Psoas muscle (tissue), 8 donors: Measurements from ENCODE around the gene PTGDR2. TPM values are rescaled to one million over a fixed set of nuclear protein-coding genes. Genes with fewer than 3 reads are reported as not detected.
A peak's percentile ranks its signal among the peaks of the same experiment; 100 is the strongest.

Experiments
- ATAC-seq, 4 donors: fragments of 200-7000 bp; cut with Tn5 transposase; one replicate each; pipeline ENCODE4 v1.9.1; 2020; ENCODE audit warnings: moderate library complexity in 3 of 4, mild to moderate bottlenecking in 2 of 4
- DNase-seq, 2 donors: peaks; one replicate each; pipeline ENCODE4 v3.0.0-alpha.2; 2020
- H3K27ac ChIP-seq: fragments of 200-600 bp; one replicate; pipeline ENCODE4 v1.8.0; 2022
- H3K27me3 ChIP-seq, 3 donors: fragments of 200-600 bp in 1 of 3; one replicate each; pipeline versions ENCODE4 v1.6.1 to v1.8.0; 2013 to 2022; ENCODE audit warnings: low read length in 2 of 3, mild to moderate bottlenecking in 2 of 3, moderate library complexity in 1 of 3; ENCODE audit not compliant: insufficient read depth in 3 of 3
- H3K36me3 ChIP-seq, 2 donors: fragments of 200-600 bp in 1 of 2; one replicate each; pipeline versions ENCODE4 v1.6.1 to v1.8.0; 2013 to 2022; ENCODE audit warnings: low read depth in 1 of 2, mild to moderate bottlenecking in 1 of 2, moderate library complexity in 1 of 2; ENCODE audit not compliant: insufficient read depth in 1 of 2
- H3K4me1 ChIP-seq: fragments of 200-600 bp; one replicate; pipeline ENCODE4 v1.8.0; 2022
- H3K4me3 ChIP-seq: fragments of 200-600 bp; one replicate; pipeline ENCODE4 v1.8.0; 2022; ENCODE audit warnings: mild to moderate bottlenecking
- H3K9me3 ChIP-seq: fragments of 200-600 bp; one replicate; pipeline ENCODE4 v1.8.0; 2022
- WGBS, 3 donors: extraction: QIAGEN DNeasy Blood & Tissue Kit; methylation state at CpG; one replicate each; pipeline versions ENCODE4 v1.1.6 to v1.1.7; 2013; 5-methylcytosine and 5-hydroxymethylcytosine counted together
- intact Hi-C, 2 donors: fragments of 100-400 bp; cut with DNase I; formaldehyde crosslinking; loops; one replicate each; pipeline versions ENCODE4 v1.11.0 to v1.14.2; 2022
- polyA plus RNA-seq, 3 donors: library from polyadenylated mRNA; stranded (reverse); fragments of 200-250 nt; gene quantifications; one replicate each; pipeline ENCODE4 v1.2.3, GENCODE V29; 2013
- total RNA-seq, 4 donors: library from RNA; stranded (reverse); fragmentation: NEBNext Ultra II Directional in 2 of 4; extraction: Animal tissue kit (Norgen Biotek cat#: 25700) in 2 of 4; gene quantifications; one replicate each; pipeline versions ENCODE4 v1.2.1 to v1.2.4, GENCODE V29; 2021 to 2023
- TF ChIP-seq, protein P1 (sequence below): fragments of 200-600 bp; IDR thresholded peaks from one replicate; pipeline ENCODE4 v1.8.0; 2022; ENCODE audit warnings: antibody characterized with exemption
- donor health status: healthy with polysubstance abuse.
- donor health status: DM: no; HTN: no; CAD: no; lungs with moderate emphysema.
- donor health status: Bipolar disorder and iron deficiency.
- donor health status: healthy.
- donor health status: DM: yes; HTN: yes; CAD: no.
- donor health status: DM: no; HTN: no; CAD: no.
- donor health status: DM: no; HTN: no; CAD: no.
- donor health status: DM: yes; HTN: yes; CAD: no.

PTGDR2 gene
- total and polyA plus RNA-seq, 7 donors: 0.53 to 13.9 (median 1.2) TPM

DNA sequence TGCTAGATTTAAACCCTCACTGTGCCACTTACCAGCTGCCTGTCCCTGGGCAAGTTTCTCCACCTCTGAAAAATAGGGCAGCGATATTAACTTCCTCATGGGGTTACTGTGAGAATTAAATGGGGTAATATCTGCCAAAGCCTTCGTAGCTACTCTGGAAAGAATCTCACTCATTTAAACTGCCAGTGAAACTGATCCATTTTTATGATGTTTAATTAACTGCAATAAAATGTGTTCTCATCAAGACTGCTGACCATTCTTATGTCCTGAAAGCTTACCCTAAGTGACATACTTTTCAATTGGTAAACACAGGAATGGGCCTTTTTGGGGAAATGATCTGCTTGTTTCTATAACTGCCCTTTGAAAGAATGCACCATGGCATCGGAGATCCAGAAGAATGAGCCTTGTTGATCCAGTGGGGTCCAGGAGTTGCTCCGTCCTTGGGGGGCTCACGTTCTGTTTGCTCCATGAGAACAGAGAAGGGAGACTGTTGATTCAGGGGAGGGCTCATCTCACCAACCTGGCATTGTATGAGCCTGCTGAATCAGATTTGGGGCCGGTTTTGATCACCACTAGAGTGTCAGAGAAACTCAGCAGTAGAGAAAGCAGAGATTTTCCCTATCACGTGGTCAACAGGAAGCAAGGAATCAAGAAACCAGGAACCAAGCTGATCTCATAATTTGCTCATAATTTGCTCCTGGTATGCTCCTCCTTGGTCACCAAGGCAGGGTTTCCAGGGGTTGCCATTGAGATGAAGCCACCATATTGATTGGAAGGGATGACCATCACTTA is 20.8 kb downstream of the PTGDR2 start:
- Histone ChIP-seq H3K4me1 (peaks cover 7% of the 10 kb centered on the region), H3K9me3 (no peaks in the 10 kb centered on the region), H3K36me3 (no peaks in the 10 kb centered on the region), H3K4me3 (no peak overlapping the region), H3K27me3 (no peaks in the 10 kb centered on the region), H3K27ac (no peak overlapping the region)
- no peak for ATAC-seq
- TF ChIP-seq, protein P1, sequence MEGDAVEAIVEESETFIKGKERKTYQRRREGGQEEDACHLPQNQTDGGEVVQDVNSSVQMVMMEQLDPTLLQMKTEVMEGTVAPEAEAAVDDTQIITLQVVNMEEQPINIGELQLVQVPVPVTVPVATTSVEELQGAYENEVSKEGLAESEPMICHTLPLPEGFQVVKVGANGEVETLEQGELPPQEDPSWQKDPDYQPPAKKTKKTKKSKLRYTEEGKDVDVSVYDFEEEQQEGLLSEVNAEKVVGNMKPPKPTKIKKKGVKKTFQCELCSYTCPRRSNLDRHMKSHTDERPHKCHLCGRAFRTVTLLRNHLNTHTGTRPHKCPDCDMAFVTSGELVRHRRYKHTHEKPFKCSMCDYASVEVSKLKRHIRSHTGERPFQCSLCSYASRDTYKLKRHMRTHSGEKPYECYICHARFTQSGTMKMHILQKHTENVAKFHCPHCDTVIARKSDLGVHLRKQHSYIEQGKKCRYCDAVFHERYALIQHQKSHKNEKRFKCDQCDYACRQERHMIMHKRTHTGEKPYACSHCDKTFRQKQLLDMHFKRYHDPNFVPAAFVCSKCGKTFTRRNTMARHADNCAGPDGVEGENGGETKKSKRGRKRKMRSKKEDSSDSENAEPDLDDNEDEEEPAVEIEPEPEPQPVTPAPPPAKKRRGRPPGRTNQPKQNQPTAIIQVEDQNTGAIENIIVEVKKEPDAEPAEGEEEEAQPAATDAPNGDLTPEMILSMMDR: no peak
- intact Hi-C loops: loop anchor here (5.0 to 10.0 kb wide), 3 partner anchors 62 to 352 kb away; no protein-coding TSS in a partner anchor
- WGBS, 3 donors: 50 to 59% (median 50%) methylated on average over 7 of the region's 7 CpGs
- DNase-seq: no peak

DNA sequence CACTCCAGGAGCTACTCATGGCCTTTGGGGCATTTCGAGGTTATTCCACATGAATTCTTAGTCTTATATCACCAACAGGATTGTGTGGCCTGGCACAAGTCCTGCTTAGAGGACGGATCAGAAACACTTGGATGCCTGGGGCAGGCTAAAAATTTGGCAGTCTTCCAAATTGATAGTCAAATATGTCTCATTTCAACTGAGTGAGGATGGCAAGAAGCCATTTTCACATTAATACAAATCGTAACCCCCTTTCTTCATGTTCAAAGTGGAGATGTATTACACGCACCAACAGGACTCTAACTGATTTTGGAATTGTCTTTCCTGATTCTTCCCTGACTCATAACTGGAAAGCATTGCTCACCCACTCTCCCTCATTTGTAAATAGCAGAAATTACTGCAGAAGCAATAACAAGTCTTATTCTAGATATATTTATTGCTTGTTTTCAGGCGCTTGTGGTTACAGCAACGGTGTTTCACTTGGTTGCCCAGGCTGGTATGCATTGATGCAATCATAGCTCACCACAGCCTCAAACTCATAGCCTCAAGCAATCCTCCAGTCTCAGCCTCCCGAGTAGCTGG is 24.2 kb downstream of the PTGDR2 start:
- WGBS, 3 donors: 49 to 54% (median 52%) methylated on average over 7 of the region's 7 CpGs
- ATAC-seq: no peak

DNA sequence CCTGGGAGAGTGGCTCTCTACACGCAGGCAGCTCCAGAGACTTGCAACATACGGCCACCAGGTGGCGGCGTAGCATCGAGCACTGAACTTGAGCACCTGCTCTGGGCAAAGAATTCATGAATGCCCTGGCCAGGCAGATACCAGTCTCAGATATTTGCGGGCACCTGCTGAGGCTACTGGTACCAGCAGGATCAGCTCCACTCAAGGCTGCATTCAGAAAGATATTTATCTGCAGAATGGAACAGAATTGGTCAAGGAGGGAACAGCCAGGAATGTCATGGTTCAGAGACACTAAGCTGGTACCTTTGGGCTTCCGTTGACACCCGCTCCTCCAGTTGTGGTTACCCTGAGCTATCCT is 24.6 kb downstream of the PTGDR2 start:
- H3K36me3 ChIP-seq: no peaks in the 10 kb centered on the region
- no peaks in the 10 kb centered on the region for H3K27me3 ChIP-seq
- TF ChIP-seq, protein P1: peak; percentile 98
- intact Hi-C loops: loop anchor here (1.0 to 10.0 kb wide), 5 partner anchors 58 to 356 kb away; no protein-coding TSS in a partner anchor
- ATAC-seq: peak; percentile 91 to 99 (median 98)
- H3K27ac ChIP-seq: no peak overlapping the region
- H3K9me3 ChIP-seq: no peaks in the 10 kb centered on the region
- H3K4me1 ChIP-seq: peaks cover 7% of the 10 kb centered on the region
- no peak overlapping the region for H3K4me3 ChIP-seq
- DNase-seq: peak; percentile 86 to 89
- WGBS, 3 donors: 13 to 16% (median 14%) methylated on average over 8 of the region's 8 CpGs

More for the DNA sequence above, 24.2 kb downstream of the PTGDR2 start:
- H3K9me3 ChIP-seq: no peaks in the 10 kb centered on the region
- H3K4me3 ChIP-seq: no peak overlapping the region
- intact Hi-C loops: loop anchor here (1.0 to 10.0 kb wide), 5 partner anchors 57 to 356 kb away; no protein-coding TSS in a partner anchor
- H3K27me3 ChIP-seq: no peaks in the 10 kb centered on the region
- no peak for DNase-seq
- H3K4me1 ChIP-seq: peaks cover 7% of the 10 kb centered on the region
- no peaks in the 10 kb centered on the region for H3K36me3 ChIP-seq
- no peak overlapping the region for H3K27ac ChIP-seq
- TF ChIP-seq, protein P1: no peak

DNA sequence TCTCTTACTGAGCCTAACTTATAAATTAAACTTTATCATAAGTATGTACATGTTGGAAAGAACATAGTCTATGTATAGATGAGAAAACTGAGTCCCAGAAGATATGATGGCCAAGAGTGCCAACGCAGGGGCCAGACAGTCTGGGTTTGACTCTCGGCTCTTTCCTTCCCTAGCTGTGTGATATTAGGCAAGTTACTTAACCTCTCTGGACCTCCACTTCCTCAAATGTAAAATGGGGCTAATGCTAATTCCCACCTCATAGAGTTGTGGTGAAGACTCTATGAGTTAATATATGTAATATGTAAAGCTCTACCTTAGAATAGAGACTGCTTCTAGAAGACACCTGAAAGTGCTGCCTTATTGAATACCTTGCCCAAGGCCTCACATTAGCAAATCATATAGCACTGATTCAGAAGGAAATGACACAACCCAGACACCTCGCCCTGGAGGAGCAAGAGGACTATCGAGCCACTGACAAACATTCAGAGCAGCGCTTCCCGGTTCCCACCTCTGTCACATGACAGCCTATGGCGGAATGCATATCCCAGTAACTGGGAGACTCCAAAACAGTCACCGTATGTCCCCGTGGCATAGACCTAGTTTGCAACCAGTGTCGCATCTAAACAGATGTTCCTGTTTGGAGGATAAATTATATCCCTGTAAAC is 25.1 kb downstream of the PTGDR2 start:
- intact Hi-C loops: loop anchor here (1.0 to 10.0 kb wide), 5 partner anchors 58 to 357 kb away; no protein-coding TSS in a partner anchor
- Histone ChIP-seq H3K36me3 (no peaks in the 10 kb centered on the region), H3K27me3 (no peaks in the 10 kb centered on the region), H3K27ac (no peak overlapping the region), H3K4me3 (no peak overlapping the region), H3K9me3 (no peaks in the 10 kb centered on the region), H3K4me1 (peaks cover 7% of the 10 kb centered on the region)
- ATAC-seq (peak in 1 of 4 donors; percentile 53), DNase-seq (no peak)
- WGBS, 3 donors: 43 to 50% (median 45%) methylated on average over 10 of the region's 10 CpGs
- TF ChIP-seq, protein P1: no peak
